Esophagus squamous epithelium (tissue), 4 donors: ENCODE results near the gene CAMTA1.

Source experiments
- CTCF ChIP-seq, 6 experiments: fragments of 450-650 bp in 4 of 6; fragments of 200-600 bp in 2 of 6; sonication (generic) in 2 of 6; IDR thresholded peaks; one replicate each; pipeline ENCODE4 v1.5.1; 2016 to 2019; ENCODE audit warnings: antibody characterized with exemption in 6 of 6, mild to moderate bottlenecking in 4 of 6, moderate library complexity in 4 of 6
- POLR2A ChIP-seq, 4 donors: fragments of 450-650 bp; IDR thresholded peaks; one replicate each; pipeline ENCODE4 v1.6.1; 2017; ENCODE audit warnings: antibody characterized with exemption in 4 of 4, mild to moderate bottlenecking in 4 of 4, moderate library complexity in 3 of 4

GRCh38 chr1:6785728-6786505 is 663 bp downstream of the CAMTA1 start:
- TF ChIP-seq CTCF (IDR thresholded peaks at IDR 0.05) (peak in 1 of 6 experiments; percentile 20), POLR2A (IDR thresholded peaks at IDR 0.05) (no peak)
